HEK293 (cell line): ENCODE measurements around the gene ZNF630.

Experiments used
- ATF2 ChIP-seq: fragments of 450-650 bp; formaldehyde crosslinking; IDR thresholded peaks from 2 replicates; pipeline ENCODE4 v1.5.1; 2016; ENCODE audit warnings: missing biosample characterization, missing genetic modification characterization, low read depth
- CTCF ChIP-seq: fragments of 450-650 bp; formaldehyde crosslinking; IDR thresholded peaks from 2 replicates; pipeline ENCODE4 v1.5.1; 2016; ENCODE audit warnings: missing biosample characterization, missing genetic modification characterization
- EGR2 ChIP-seq: fragments of 450-650 bp; formaldehyde crosslinking; IDR thresholded peaks from 2 replicates; pipeline ENCODE4 v1.5.1; 2016; ENCODE audit warnings: low read depth, missing biosample characterization, missing genetic modification characterization
- SETDB1 ChIP-seq: IDR thresholded peaks from one replicate; pipeline ENCODE4 v1.6.1; 2017; ENCODE audit warnings: mild to moderate bottlenecking, low read length, moderate library complexity, mixed read lengths; ENCODE audit not compliant: insufficient read length
- ZBTB1 ChIP-seq: fragments of 450-650 bp; formaldehyde crosslinking; IDR thresholded peaks from 2 replicates; pipeline ENCODE4 v1.5.1; 2016; ENCODE audit warnings: missing biosample characterization, missing genetic modification characterization
- ZNF221 ChIP-seq: fragments of 450-650 bp; formaldehyde crosslinking; IDR thresholded peaks from 2 replicates; pipeline ENCODE4 v1.5.1; 2017; ENCODE audit warnings: missing biosample characterization, missing genetic modification characterization, borderline replicate concordance
- ZNF266 ChIP-seq: fragments of 450-650 bp; formaldehyde crosslinking; IDR thresholded peaks from 2 replicates; pipeline ENCODE4 v1.5.1; 2016; ENCODE audit warnings: missing biosample characterization, missing genetic modification characterization, low read depth
- ZNF350 ChIP-seq: fragments of 450-650 bp; formaldehyde crosslinking; IDR thresholded peaks from 2 replicates; pipeline ENCODE4 v1.5.0; 2017; ENCODE audit warnings: missing biosample characterization, mild to moderate bottlenecking, missing genetic modification characterization
- ZNF544 ChIP-seq: fragments of 450-650 bp; formaldehyde crosslinking; IDR thresholded peaks from 2 replicates; pipeline ENCODE4 v1.5.0; 2017; ENCODE audit warnings: missing biosample characterization, missing genetic modification characterization
- ZNF585B ChIP-seq: fragments of 450-650 bp; formaldehyde crosslinking; IDR thresholded peaks from 2 replicates; pipeline ENCODE4 v1.5.1; 2016; ENCODE audit warnings: missing biosample characterization, missing genetic modification characterization
- TF ChIP-seq, protein P1 (sequence below): fragments of 450-650 bp; formaldehyde crosslinking; IDR thresholded peaks from 2 replicates; pipeline ENCODE4 v1.5.1; 2016; ENCODE audit warnings: missing biosample characterization, missing genetic modification characterization
- TF ChIP-seq, protein P2 (sequence below): fragments of 450-650 bp; formaldehyde crosslinking; IDR thresholded peaks from 2 replicates; pipeline ENCODE4 v1.5.1; 2016; ENCODE audit warnings: missing biosample characterization, missing genetic modification characterization

DNA sequence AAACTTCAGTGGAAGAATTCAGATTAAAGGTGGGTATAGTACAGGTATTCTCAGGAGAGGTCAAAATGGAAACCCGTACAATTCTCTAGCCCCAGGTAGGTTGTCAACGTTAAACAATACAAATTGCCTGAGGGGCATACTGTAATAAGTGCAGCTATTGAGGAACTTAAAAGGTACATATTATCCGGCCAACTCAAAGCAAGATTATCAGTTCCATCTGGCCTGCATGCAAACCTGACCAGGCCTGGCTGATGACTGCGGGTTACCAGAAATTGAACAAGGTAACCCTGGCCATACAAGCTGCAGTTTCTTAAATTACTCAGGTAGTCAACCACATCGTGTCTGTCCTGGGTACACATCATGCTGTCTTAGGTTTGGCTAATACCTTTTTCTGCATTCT lies 12.3 kb upstream of the ZNF630 start:
- no peak for TF ChIP-seq CTCF
- TF ChIP-seq, protein P1, sequence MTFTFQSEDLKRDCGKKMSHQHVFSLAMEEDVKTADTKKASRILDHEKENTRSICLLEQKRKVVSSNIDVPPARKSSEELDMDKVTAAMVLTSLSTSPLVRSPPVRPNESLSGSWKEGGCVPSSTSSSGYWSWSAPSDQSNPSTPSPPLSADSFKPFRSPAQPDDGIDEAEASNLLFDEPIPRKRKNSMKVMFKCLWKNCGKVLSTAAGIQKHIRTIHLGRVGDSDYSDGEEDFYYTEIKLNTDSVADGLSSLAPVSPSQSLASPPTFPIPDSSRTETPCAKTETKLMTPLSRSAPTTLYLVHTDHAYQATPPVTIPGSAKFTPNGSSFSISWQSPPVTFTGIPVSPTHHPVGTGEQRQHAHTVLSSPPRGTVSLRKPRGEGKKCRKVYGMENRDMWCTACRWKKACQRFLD (tag by site-specific recombination), result no peak
- TF ChIP-seq ZNF544 (tag by site-specific recombination), result no peak
- no peak for TF ChIP-seq ZNF350 (tag by site-specific recombination)
- TF ChIP-seq, protein P2, sequence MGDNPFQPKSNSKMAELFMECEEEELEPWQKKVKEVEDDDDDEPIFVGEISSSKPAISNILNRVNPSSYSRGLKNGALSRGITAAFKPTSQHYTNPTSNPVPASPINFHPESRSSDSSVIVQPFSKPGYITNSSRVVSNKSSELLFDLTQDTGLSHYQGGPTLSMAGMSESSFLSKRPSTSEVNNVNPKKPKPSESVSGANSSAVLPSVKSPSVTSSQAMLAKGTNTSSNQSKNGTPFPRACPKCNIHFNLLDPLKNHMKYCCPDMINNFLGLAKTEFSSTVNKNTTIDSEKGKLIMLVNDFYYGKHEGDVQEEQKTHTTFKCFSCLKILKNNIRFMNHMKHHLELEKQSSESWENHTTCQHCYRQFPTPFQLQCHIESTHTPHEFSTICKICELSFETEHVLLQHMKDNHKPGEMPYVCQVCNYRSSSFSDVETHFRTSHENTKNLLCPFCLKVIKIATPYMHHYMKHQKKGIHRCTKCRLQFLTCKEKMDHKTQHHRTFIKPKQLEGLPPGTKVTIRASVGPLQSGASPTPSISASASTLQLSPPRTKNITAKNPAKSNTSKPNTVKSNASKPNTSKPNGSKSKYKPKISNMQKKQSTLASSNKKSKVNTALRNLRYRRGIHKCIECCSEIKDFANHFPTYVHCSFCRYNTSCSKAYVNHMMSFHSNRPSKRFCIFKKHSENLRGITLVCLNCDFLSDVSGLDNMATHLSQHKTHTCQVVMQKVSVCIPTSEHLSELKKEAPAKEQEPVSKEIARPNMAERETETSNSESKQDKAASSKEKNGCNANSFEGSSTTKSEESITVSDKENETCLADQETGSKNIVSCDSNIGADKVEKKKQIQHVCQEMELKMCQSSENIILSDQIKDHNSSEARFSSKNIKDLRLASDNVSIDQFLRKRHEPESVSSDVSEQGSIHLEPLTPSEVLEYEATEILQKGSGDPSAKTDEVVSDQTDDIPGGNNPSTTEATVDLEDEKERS (tag by site-specific recombination), result no peak
- no peak for TF ChIP-seq ZNF221 (tag by site-specific recombination)
- TF ChIP-seq ATF2 (tag by site-specific recombination), result no peak
- TF ChIP-seq EGR2, result no peak
- no peak for TF ChIP-seq ZNF266 (tag by site-specific recombination)
- TF ChIP-seq SETDB1, result no peak
- TF ChIP-seq ZBTB1 (tag by site-specific recombination), result no peak
- no peak for TF ChIP-seq ZNF585B (tag by site-specific recombination)
